SIG-M5 (cell line): ENCODE results near the gene ITGB3.
A peak's percentile ranks its signal among the peaks of the same experiment; 100 is the strongest.

Experiments used
- DNase-seq: peaks from one replicate; lab custom pipeline; 2025; lab: John Stamatoyannopoulos, UW

Gene ITGB3

DNA sequence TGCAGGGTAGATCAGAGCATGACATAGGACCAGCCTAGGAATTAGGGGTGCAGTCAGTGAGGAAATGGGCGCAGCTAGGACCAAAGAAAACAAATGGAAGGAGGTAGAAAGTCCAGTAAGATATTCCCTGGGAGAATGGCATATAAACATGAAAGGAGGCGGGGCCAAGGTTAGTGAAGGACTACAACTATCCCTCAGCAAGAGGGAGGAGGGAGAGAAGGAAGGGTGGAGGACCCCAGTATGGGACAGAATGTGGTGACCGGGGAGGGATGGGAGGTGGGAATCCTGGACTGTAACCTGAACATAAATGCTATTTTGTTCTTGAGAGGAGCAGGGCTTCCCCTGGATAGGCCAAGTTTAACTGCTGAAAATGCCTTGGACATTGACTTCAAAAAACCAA is 22.8 kb downstream of the ITGB3 start:
- no peak for DNase-seq

DNA sequence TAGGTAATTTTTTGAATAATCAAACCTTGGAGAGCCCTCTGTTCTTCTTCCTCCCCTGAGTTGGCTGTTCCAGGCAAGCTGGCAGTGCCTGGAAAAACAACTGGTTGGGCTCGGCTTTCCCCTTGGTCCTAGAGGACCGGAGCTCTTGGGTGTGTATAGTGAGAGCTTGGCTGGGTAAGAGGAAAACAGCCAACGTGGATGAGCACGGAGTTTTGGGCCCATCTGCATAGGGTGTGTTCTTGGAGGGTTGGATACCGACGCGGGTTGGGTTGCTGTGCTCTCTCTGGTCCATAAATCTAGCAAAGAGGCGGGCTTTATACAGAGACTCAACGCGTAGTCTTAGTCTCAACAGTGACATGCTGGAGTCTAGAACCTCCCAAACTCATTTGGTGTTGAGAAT is 23.2 kb downstream of the ITGB3 start:
- no peak for DNase-seq

DNA sequence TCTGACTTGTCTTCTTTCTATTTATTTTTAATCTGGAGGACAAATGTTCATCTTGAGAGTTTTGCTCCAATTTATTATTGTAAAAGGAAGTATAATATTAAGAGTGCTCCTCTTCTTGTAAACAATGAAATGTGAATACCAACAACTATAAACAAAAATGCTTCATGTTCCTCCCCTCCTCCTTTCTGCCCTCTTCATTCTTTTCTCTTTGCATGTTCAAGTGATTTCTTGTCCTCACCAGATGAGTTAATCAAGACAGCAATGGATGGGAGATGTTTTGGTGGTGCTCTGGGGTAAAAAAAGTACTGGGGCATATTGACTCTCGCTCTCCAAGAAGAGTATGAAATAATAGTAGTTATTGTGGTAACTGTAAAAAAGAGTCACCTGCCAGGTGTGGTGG is 24.3 kb downstream of the ITGB3 start:
- DNase-seq: no peak

DNA sequence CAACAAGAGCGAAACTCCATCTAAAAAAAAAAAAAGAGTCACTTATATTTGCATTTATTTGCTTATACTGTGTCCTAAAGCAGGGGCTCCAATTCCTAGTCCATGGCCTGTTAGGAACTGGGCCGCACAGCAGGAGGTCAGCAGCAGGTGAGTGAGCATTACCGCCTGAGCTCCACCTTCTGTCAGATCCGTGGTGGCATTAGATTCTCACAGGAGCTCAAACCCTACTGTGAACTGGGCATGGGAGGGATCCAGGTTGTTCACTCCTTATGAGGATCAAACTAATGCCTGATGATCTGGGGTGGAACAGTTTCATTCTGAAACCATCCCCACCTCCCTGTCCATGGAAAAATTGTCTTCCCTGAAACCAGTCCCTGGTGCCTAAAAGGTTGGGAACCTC is 24.9 kb downstream of the ITGB3 start:
- no peak for DNase-seq

DNA sequence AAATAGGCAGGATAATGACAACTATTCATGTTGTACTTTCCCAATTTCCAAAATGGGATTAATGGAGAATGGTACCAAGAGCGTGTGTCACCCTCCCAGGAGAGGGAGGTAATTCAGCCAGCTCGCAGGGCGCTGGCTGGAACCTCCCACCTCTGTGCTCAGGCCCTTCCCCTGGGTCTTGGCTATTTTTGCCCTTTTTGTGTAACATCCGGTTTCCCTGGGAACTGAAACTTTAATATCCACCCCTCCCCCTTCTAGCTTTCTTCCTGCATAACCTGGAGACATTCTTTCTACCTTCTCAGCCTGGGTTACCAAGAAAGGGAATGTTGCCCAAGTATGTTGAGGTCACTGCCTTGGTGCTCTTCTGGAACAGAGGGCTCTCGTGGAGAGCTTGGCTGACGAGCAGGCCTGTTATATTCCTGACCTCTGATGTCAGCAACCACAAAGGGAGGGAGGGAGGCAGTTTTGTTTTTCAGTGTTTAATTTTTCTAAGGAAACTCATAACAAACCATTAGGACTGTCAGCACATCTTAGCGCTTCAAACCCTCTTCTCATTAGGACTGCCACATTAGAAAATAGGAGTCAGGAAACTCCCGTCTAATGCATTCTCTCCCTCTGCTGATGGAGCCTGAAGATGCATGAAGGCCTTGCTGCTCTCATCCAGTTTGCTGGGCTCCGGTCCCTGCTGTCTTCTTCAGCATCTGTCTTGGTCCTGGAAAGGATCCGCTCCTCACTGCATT is 25.6 kb downstream of the ITGB3 start:
- DNase-seq: peak; percentile 23

DNA sequence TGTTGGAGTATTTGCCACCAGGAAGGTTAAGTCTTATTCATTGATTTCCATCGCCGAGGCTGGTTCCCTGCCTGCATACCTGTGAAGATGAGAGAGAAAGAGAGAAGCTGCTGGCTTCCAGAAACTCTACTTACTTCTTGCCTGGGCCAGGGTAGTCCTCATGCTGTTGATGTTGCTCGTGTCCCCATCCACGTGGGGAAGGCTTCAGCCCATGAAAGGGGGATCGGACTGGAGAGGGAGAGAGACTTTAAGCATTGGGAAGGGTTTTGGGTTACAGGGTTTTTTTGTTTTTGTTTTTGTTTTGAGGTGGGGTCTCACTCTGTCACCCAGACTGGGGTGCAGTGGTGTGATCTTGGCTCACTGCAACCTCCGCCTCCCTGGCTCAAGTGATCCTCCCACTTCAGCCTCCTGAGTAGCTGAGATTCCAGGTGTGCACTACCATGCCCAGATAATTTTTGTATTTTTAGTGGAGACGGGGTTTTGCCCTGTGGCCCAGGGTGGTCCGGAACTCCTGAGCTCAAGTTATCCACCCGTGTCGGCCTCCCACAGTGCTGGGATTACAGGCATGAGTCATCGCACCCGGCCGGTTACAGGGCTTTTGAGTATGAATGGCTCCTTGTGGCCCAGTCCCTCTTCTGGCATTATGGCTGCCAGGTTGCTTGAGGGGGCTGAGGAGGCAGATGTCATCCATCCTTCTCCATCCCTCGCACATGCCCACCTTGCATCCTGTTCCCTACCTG is 26.6 kb downstream of the ITGB3 start:
- DNase-seq: no peak

DNA sequence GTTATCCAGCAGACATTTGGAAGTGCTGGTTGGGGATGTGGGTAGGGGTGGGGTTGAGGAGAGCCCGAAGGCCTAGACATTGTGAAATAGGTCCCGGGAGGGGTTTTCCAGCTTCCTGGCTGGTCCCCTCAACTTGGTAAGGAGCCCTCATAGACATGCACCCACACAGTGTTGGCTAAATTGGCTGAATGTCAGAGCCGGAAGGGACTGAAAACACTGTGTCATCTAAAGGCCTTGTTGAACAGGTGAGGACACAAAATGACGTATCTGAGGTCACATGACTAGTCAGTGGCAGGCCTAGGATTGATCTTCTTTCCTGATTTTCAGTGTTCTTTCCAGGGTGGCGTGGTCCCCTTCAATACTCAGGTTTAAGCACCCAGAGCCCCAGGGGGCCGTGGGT is 27.6 kb downstream of the ITGB3 start:
- DNase-seq: no peak

DNA sequence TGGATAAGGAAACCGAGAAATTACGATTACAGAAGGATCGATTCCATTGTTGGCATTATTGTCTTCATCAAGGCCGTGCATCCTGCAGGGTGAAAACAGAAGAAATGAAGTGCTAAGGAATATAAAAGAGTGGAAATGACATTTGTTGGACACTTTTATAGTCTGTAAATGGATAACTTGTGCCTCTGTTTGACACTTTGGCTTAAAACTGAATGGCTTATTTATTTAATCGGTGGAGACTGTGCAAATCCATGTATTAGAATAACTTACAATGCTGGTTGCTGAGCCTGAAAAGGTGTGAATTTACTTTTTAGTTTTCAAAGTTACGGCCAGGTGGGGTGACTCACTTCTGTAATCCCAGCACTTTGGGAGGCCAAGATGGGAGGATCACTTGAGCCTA is 31.4 kb downstream of the ITGB3 start:
- DNase-seq: no peak

DNA sequence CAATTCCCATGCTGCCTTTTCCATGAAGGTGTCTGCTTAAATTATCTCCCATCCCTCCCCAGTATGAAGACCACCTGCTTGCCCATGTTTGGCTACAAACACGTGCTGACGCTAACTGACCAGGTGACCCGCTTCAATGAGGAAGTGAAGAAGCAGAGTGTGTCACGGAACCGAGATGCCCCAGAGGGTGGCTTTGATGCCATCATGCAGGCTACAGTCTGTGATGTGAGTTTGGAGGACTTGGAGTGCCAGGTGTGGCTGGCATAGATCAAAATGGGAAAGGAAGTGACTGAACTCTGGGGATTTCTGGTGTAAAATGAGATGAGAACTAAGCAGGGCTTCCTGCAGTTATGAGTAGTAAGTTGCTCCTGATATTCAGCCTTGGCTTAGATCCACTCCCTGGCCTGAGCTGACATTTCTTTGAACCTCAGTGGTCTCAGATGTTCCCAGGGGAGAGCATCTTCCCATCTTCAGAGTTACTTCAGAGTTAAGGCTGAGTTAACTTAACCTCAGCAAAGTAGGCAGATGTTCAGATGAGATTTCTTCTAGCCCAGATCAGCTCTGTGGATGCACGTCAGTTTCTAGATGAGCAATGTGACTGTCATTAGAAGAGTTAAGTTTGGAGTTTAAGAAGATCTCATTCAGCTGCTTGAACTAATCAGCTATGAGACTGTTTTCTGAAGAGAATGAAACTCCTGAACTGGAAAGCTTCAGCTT is 32.7 kb downstream of the ITGB3 start:
- DNase-seq: no peak

DNA sequence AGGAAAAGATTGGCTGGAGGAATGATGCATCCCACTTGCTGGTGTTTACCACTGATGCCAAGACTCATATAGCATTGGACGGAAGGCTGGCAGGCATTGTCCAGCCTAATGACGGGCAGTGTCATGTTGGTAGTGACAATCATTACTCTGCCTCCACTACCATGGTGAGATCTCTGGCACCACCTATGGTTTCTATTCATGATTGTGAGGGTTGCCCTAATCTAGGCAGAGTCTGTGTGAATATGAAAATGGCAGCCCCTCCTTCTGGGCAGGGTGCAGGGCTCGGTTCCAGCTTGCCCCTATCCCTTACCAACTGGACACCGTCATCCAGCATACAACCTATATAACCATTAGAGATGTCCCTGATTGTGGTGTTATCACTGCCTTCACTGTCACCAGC is 33.4 kb downstream of the ITGB3 start:
- no peak for DNase-seq

DNA sequence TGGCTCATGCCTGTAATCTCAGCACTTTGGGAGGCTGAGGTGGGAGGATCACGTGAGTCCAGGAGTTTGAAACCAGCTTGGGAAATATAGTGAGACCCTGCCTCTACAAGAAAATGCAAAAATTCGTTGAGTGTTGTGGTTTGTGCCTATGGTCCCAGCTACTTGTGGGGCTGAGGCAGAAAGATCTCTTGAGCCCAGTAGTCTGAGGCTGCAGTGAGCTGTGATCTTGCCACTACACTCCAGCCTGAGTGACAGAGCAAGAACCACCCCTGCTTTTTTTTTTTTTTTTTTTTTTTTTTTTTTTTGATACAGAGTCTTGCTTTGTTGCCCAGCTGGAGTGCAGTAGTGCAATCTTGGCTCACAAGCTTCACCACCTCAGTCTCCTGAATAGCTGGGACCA is 34.0 kb downstream of the ITGB3 start:
- no peak for DNase-seq

DNA sequence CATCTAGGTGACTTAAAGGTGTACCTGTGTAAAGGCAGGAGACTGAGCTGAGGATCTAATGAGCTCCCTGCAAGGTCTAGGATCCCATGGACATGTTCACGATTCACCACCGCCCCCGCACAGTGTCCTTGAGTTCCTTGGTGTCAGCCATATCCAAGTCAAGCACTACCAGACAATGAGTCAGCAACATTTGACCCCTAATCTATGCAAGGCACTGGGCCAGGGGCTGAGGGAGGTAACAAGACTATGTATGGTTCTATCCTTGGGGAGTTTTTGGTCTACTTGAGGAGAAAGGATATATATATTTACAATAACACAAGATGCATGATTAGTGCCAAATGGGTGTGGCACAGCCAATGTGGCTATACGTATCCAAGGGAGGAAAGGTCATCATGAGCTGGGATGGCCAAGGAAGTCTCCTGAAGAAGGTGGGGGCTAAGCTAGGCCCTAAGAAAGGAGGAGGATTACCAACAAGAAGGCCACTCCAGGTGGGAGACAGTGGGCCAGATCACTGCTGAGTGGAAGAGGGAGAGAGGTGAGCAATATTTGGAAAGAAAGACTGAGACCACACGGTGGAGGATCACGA is 35.0 kb downstream of the ITGB3 start:
- DNase-seq: no peak

DNA sequence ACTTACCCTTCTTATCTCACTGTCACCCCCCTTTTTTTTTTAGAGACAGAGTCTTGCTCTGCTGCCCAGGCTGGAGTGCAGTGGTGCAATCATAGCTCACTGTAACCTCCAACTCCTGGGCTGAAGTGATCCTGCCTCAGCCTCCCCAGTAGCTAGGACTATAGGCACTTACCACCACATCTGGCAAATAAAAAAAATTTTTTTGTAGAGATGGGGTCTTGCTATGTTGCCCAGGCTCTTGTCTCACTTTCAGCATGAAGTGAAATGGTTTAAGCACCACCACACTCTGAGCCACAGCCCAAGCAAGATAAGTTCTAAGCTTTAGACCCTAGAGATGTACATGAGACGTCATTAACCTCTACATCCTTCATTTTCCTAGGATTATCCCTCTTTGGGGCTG is 35.7 kb downstream of the ITGB3 start:
- no peak for DNase-seq

DNA sequence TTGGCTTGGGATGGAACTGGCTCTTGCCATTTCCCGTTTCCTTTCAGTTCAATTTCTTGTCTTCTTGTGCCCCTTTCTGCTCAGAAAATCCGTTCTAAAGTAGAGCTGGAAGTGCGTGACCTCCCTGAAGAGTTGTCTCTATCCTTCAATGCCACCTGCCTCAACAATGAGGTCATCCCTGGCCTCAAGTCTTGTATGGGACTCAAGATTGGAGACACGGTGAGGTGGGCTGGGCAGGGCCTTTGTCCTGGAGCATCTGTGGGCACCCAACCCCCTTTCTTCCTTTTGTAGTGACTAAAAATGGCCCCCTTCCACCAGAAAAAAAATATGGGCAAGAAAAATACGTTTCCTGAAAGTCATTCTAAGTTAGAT is 37.2 kb downstream of the ITGB3 start:
- DNase-seq: no peak

DNA sequence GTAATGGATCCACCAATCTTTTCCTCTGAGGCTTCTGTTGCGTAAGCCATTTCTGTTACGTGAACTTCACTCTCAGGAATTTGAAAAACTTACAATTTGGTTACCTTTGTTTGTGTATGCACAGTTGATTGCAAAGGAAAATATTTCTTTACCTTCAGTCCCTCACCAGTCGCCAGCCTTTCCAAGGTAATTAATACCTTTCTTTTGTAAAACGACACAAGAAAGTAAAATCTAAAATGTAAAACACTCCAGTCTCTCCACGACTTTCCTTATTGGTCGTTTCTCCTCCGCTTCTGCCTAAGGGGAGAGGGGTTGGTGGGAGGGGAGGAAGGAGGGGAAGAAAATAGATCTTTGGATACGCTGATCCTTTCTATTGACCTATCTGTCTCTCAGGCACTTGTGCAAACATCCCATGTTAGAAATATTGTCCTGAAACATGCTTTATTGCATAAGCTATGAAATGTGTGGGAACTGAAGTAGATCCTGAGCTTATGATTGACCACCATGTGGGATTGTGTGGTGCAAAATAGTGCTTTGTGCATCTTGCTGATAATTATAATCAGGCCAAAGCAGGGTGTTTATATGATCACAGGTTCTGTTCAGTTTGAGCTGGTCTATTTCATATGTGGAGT is 37.7 kb downstream of the ITGB3 start:
- DNase-seq: no peak

DNA sequence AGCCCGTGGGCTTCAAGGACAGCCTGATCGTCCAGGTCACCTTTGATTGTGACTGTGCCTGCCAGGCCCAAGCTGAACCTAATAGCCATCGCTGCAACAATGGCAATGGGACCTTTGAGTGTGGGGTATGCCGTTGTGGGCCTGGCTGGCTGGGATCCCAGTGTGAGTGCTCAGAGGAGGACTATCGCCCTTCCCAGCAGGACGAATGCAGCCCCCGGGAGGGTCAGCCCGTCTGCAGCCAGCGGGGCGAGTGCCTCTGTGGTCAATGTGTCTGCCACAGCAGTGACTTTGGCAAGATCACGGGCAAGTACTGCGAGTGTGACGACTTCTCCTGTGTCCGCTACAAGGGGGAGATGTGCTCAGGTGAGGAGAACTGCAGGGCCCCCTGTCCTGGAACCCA is 38.6 kb downstream of the ITGB3 start:
- no peak for DNase-seq

DNA sequence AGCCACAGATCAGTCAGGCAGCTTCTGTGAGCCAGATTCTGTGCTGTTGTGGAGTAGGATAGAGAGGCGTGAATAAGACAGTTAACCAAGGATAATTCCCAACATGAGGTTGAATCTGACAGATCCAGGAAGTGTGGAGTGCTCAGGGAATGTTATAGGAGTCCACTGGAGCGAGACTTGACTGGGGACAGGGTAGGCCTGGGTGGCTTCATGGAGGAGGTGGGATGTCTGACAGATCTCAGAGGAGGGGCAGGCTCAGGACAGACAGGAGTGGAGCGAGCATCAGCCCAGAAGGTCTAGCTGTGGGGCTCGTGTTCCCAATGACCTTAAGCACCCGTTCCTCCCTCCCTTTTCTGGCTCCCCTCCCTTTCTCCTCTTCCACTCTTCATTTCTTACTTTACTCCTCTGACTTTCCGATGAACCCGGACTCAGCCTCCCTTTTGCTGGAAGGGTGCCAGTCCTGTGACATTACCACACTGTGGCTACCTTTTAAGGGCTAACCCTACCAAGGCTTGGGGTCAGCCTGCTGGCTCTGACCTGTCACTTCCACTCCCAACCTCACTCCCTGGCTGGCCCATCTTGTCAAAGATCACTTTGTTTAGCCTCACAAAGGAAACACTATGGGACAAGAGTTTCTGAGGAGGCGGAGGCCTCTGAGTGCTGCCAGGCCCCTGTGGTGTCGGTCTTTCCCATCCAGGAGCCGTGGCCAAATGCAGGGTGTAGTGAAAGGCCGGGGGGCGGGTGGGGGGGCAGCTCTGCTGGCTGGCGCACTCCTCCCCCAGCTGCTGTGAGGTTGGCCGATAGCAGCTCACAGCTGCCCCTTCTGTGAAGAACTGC is 41.6 kb downstream of the ITGB3 start:
- DNase-seq: no peak

DNA sequence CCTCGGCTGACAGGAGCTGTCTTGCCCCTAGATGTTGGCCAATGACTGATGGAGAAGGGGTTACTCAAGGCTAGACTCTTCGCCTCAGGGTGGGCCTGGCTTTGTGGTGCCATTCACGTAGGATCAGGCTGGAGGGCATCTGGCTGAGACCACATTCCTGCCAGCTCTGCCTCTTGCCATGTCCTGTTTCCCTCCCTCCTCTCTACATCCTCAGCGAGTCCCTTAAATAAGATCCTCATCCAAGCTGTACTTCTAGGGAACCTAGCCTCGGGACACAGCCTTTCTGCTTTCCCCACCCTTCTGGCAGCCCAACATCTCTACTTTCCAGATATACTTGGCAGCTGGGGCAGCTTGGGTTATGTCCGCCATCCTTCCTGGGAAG is 42.2 kb downstream of the ITGB3 start:
- no peak for DNase-seq

DNA sequence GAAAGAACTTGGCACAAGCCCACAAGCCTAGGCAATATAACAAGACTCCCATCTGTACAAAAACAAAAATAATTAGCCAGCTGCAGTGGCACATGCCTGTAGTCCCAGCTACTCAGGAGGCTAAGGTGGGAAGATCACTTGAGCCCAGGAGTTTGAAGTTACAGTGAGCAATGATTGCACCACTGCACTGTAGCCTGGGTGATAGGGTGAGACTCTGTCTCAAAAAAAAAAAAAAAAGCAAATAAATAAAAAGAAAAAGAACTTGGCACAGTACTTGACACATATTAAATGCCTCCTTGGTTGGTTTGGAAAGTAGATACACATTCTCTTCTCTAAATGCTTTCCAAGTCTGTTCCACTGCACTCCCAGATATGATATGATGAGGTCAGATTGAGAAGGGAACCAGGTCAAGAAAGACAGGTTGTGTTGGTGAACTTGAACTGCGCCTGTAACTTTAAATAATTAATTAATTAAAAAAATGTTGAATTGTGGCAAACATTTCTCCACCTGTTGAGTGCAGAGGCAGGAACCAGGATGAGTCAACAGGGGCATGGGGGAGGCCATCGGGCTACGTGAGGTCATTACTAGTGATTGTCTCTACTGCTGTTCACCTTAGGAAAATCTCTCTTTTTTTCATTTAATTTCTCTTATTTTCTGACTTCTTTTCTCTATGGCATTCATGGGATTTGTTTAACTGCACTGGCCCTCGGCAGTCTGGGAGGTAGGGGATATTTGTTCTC is 44.2 kb downstream of the ITGB3 start:
- no peak for DNase-seq

DNA sequence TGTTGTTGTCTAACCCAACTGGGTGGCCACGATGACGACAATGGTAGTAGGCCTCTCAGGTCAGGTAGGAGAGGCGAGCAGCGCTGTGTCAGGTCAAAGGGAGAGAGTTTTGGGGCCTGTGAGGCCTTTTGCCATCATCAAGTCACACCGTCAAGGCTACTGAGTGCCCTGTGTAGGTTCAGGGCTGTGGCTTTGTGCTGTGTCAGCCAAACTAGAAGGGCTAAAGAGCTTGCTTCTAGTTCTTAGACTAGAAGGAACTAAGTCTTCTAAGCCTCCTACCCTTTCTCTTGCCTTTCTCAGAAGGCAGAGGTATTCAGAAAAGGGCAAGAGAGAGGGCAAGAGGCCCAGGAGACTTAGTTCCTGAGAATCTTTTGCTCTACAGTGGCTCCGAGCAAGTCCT is 45.1 kb downstream of the ITGB3 start:
- no peak for DNase-seq
